ENCODE results near the gene SMTN.
"Not testable (repeated sequence)": the region's sequence is repeated elsewhere in the genome, so short reads cannot be mapped to it uniquely, and the experiment has no call there.

SMTN gene

DNA sequence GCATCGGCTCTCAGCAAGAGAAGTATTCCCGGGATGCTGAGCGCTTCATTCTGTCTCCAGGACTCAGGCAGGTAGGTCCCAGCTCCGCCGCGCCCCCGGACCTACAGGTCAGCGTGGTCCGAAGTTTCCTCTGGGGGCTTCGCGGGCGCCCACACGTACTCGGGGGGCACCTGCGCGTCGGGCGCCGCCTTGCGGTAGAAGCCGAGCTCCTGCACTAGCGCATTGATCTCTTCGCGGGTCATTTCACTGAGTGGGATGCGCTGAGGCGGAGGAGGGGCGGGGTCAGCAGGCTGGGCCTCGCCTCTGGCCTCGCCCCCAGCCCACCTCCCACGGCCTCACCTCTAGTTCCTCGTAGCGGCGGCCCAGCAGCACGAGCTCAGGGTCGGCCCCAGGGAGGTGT is 23.8 kb downstream of the SMTN start:
- DNase-seq: peak; percentile 26

DNA sequence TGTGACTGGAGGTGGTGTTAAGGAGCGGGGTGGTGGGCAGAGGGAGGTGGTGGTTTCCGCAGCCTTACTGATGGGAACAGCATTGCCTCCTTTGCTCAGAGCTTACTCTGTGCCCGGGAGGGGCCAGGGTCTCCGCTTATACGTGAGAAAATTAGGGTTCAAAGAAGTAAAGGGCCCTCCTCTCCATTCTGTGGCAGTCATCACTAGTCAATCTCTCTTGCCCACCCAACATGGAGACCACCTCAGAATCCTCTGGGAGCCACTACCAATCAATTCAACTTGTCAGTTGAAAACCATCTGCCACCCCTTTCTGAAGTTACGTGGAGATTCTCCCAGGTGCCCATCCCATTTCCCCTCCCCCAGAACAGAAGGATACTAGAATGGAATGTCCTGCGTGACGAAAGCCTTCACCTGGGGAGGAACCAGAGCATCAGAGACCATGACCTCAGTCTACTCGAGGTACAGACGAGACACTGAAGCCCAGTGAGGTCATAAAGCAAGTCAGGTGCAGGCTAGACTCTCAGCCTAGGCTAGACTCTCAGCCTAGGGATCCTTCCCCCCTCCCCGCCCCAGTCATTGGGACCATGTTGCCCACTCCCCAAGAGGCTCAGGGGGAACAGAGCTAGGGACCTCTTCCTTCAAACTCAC is 24.3 kb downstream of the SMTN start:
- DNase-seq: no peak

DNA sequence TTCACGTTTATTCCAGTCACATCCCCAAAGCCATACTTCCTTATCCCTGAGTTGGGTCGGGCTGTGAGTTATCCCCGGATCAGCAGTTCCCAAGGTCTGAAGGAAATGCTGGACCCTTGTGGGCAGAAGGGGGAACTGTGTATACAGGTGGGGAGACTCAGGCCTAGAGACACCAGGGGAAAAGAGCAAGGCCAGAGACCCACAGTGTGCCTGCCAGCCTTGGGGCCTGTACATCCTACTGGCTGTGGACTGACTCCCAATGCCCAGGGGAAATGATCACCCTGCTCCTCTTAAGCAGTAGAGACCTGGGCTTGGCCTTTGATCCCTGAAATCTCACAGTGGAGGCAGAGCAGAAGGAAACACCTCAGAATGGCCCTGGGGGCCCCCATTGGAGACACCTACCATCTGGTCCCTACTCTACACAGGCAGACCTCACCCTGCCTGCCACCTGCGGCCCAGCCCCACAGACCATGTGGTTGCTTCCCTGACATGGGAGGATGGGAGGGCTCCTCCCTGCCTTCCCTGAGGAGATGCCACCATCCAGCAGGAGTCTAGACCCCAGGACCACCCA is 25.0 kb downstream of the SMTN start:
- DNase-seq: peak; percentile 18

DNA sequence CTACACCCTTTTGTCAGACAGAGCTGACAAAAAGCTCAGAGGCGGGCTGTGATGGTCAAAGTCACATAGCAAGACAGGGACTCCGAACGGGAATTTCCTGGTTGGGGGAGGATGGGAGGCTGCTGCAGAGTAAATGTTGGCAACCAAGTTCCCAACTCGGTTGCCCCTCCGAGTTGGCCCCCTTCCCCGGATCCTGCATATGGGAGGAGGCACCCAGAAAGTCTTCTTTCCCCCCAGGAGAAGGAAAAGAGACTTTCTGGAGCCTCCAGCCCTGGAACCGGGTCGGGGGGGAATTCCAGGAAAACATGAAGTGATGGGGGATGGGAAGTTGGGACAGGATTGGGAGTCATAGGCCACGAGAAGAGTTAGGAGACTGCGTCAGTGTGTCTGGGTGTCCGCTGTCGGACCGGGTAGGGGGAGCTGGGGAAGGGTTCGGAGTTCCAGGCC is 25.6 kb downstream of the SMTN start:
- DNase-seq: peak; percentile 44

- DNase-seq: peak; percentile 99
Observed at GRCh38 chr22:31107178-31107893, 26.2 kb downstream of the SMTN start, which contains the start of gene SELENOM. Gene SELENOM (minus strand): TSS chr22:31107568. CDS start chr22:31107505, 63 bp downstream.

DNA sequence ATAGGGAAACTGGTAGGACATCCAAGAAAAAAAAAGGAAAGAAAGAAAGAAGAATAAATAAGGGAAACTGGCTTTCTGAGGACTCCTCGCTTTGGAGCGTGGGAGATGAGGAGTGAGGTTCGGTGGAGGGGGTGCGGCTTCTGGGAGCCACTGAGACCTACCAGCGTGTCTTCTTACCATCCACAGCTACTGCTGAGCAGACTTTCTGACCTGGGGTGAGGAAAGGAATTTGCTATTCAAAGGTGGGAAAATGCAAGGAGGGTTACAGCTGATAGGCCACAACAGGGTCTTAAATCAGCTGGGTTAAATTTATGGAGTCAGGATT is 26.7 kb downstream of the SMTN start:
- no peak for DNase-seq

GRCh38 chr22:31112547-31113091 is 31.5 kb downstream of the SMTN start:
- DNase-seq: not testable (repeated sequence)

DNA sequence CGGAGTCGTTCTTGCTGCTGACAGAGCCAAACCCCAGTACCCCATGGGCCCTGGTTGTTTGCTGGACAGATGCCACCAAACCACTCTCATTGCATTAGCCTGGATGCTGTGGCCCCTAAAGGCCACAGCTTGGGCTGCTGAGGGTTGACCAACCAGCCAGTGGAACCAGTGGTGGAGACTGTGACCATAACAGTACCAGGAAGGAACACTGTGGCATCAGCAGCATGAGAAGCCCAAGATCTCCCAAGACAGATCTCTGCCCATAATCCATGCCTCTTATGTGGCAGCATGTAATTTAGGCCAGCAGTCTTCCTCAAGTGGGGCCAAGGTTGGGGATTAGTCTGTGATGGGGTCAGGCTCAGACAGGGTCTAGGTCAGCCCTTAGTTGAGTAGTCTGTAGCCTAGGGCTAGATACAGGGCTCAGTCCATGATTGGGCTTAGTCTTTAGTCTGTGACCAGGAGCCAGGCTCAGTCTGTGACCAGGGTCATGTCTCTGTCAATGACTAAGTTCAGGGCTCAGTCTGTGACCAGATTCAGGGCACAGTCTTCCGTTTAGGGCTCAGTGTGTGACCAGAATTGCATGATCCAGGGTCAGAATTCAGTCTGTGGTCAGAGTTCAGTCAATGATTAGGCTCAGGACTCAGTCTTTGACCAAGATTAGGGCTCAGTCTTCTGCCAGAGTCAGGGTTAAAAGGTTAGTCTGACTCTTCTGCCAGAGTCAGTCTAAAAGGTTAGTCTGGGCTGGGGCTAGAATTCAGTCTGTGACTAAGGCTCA is 37.1 kb downstream of the SMTN start:
- no peak for DNase-seq

- DNase-seq: no peak
Observed at GRCh38 chr22:31119026-31119717, 38.1 kb downstream of the SMTN start.

- DNase-seq: no peak
Observed at GRCh38 chr22:31120230-31120629, 39.1 kb downstream of the SMTN start.

DNA sequence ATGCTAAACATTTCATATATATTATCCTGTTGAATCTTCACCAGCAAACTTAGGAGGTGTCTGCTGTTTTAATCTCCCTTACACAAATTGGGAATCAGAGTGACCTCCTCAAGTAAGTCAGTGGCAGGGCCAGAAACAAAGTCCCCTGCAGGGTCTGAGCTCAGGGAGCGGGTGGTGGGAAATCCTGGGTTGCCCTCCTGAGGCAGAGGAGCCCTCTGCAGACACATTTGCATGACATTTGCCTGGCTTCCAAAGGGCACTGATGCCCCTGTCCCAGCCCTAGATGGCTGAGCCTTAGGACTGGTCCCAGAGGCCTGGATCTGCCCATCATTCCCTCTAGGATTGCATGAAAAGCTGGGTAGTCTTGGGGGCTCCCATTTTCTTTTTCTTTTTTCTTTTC is 39.5 kb downstream of the SMTN start:
- no peak for DNase-seq

GRCh38 chr22:31121403-31121802 is 40.3 kb downstream of the SMTN start:
- no peak for DNase-seq

GRCh38 chr22:31122196-31122531 is 41.0 kb downstream of the SMTN start:
- DNase-seq: no peak

GRCh38 chr22:31122532-31123291 is 41.6 kb downstream of the SMTN start, which contains the start of gene INPP5J:
Gene INPP5J (plus strand): TSS chr22:31122966. CDS start chr22:31123015, 49 bp downstream.
- DNase-seq: peak; percentile 59

DNA sequence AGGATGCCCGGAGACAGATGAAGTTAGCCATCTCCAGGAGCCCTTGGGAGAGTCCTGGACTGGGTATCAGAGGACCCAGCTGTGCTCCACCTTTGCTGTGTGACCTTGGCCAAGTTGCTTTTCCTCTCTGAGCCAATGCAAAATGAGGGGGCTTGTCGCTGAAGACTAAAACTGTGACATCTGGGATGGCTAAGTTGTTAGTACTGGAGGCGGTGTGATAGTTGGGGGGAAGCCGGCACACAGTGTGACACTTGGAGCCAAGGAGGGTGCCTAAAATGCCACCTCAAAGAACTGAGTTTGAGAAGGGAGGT is 42.1 kb downstream of the SMTN start:
- DNase-seq: no peak

- no peak for DNase-seq
Observed at GRCh38 chr22:31124290-31124689, 43.2 kb downstream of the SMTN start.

GRCh38 chr22:31124811-31125465 is 43.8 kb downstream of the SMTN start:
- DNase-seq: no peak

DNA sequence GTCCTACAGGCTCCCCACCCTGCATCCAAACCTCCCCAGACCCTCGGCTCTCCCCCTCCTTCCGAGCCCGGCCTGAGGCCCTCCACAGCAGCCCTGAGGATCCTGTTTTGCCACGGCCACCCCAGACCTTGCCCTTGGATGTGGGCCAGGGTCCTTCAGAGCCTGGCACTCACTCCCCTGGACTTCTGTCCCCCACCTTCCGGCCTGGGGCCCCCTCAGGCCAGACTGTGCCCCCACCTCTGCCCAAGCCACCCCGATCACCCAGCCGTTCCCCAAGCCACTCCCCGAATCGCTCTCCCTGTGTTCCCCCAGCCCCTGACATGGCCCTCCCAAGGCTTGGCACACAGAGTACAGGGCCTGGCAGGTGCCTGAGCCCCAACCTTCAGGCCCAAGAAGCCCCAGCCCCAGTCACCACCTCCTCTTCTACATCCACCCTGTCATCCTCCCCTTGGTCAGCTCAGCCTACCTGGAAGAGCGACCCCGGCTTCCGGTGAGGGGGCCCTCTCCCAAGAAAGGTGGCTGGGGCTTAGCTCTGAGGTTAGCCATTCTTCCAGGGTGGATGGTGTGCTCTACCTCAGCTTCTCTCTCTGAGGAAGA is 44.5 kb downstream of the SMTN start:
- DNase-seq: no peak

- no peak for DNase-seq
Observed at GRCh38 chr22:31126128-31126868, 45.2 kb downstream of the SMTN start.

DNA sequence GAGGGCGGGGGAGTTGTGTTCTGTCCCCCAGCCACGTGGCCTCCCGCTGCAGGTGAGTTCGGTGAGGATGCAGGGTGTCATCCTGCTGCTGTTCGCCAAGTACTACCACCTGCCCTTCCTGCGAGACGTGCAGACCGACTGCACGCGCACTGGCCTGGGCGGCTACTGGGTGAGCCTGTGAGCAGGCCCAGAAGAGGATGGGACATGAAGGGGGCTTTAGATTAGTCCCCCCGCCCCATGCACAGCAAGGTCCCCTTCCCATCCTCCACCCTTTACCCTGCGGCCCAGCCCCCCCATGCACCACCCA is 45.7 kb downstream of the SMTN start:
- no peak for DNase-seq
